ENCODE results near the gene FBXO44. TPM values are rescaled to one million over a fixed set of nuclear protein-coding genes. Genes with fewer than 3 reads are reported as not detected.

FBXO44 gene
- total and polyA plus RNA-seq, 10 of the 15 experiments (the other 5 are each of a cell fraction or from before 2014, with no cell fraction given): 0.77 to 22.4 (median 8.2) TPM

- TF ChIP-seq FOXM1 (IDR thresholded peaks at IDR 0.05; ENCODE audit: low read depth, low read length): no peak
- peak; percentile 39 for TF ChIP-seq PBX3 (IDR thresholded peaks at IDR 0.05; ENCODE audit: insufficient replicate concordance, low read depth, low read length)
- TF ChIP-seq E4F1 (IDR thresholded peaks at IDR 0.05; ENCODE audit: borderline replicate concordance, partially characterized antibody): no peak
- no peak for TF ChIP-seq MXI1 (IDR thresholded peaks at IDR 0.05; ENCODE audit: low read depth, low read length)
- TF ChIP-seq ZNF622 (IDR thresholded peaks at IDR 0.05): no peak
Measured at GRCh38 chr1:11701981-11702803, 47.5 kb downstream of the FBXO44 start (continued).

DNA sequence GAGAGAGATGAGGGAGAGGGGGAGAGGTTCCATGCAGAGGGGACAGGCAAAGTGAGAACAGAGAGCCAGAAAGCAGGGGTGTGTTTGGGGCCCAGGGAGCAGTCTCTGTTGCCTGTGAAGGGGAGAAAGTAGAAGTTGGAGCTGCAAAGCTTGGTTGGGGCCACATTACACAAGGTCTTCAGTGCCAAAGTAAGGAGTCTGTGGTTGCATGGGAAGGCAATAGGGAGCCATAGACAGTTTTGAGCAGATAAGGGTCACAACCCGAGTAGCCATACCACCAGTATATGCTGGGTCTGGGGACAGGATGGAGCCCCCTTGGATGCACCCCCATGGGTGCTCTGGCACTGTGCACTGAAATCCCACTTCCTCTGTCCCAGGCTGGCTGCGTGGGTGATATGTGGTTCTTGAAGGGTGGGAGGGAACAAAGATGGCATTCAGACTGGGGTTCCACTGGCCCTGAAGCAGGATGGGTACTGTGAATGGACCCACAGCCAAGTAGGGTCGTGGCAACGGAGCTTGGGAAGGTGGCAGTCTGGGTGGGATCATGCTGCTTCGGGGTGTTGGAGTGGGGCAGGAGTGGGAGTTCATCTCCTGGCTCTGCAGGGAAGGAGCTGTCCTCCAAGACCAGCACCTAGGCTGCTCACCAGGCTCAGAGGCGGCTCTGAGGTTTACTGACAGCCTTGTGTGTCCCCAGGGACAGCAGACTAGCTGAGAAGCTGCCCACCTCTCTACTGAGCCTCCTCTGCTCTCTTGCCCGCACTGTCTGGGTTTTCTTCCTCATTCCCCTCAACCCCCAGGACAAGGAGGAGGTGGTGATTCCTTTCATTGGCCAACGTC is 48.9 kb downstream of the FBXO44 start:
- no peak for FAIRE-seq

More for the DNA sequence above, 48.9 kb downstream of the FBXO44 start:
- no peak for DNase-seq (ENCODE audit: low read depth, low spot score)
- Histone ChIP-seq H3K36me3 (ENCODE audit: control insufficient read depth in 2 of 2, insufficient read depth in 2 of 2, low read length in 1 of 2) (no peaks in the 10 kb centered on the region), H3K27me3 (replicated peaks in 1 of 2; ENCODE audit: control insufficient read depth in 2 of 2, insufficient read depth in 2 of 2, low read length in 1 of 2) (peaks cover 2 to 7% of the 10 kb centered on the region in 2 experiments), H3K27ac (ENCODE audit: control insufficient read depth, insufficient read depth) (no peak overlapping the region), H3K4me3 (no peak overlapping the region), H3K79me2 (ENCODE audit: control insufficient read depth, insufficient read depth, low read length) (no peaks in the 10 kb centered on the region), H4K20me1 (ENCODE audit: control insufficient read depth, insufficient read depth) (no peaks in the 10 kb centered on the region), H3K4me2 (ENCODE audit: control insufficient read depth, insufficient read depth) (no peak overlapping the region), H2AFZ (ENCODE audit: control insufficient read depth, low read depth, low read length) (no peak overlapping the region), H3K4me1 (ENCODE audit: control insufficient read depth, insufficient read depth, low read length) (no peaks in the 10 kb centered on the region; the same call in 1 of the 2 replicates), H3K9me3 (replicated peaks; ENCODE audit: control insufficient read depth, insufficient read depth, low read length) (no peaks in the 10 kb centered on the region), H3K9ac (ENCODE audit: control insufficient read depth, insufficient read depth, low read length) (no peak overlapping the region)
- BruUV-seq (replicated peaks): no TSS peak
- ChIA-PET RAD21 (ENCODE audit: unreplicated experiment) (interaction anchor here (0.8 kb wide), 1 partner anchor 40 kb away, joined by 3 read pairs; the partner anchor contains the start of gene FBXO6), POLR2A (no interaction called here), CTCF (no interaction called here), SMC1A (ENCODE audit: uncharacterized antibody, unreplicated experiment) (no interaction called here)
- TF ChIP-seq MEF2B (IDR thresholded peaks at IDR 0.05; ENCODE audit: partially characterized antibody, poor library complexity, severe bottlenecking) (peak; percentile 69), MEF2A (IDR thresholded peaks at IDR 0.05; ENCODE audit: insufficient read depth, low read depth, low read length) (no peak), SPI1 (IDR thresholded peaks at IDR 0.05; ENCODE audit: borderline replicate concordance, insufficient read depth, low read depth, low read length) (peak; percentile 21; the same call in 1 of the 2 replicates), SMARCA5 (IDR thresholded peaks at IDR 0.05) (no peak), TBL1XR1 (IDR thresholded peaks at IDR 0.05; ENCODE audit: low read depth, low read length) (no peak), USF2 (IDR thresholded peaks at IDR 0.05; ENCODE audit: borderline replicate concordance, low read depth, low read length) (no peak)
- peak; percentile 58 for ATAC-seq
- 2% methylated on average over 8 of the region's 8 CpGs for WGBS (ENCODE audit: insufficient coverage, insufficient replicate concordance, low lambda C conversion rate, missing lambda C conversion rate)
- intact Hi-C loops (cut with micrococcal nuclease; ENCODE audit: unreplicated experiment) (no loop called here), in situ Hi-C loops (cut with MboI) (no loop called here)

All from GM12878 (cell line).